HG03066 (cell line): ENCODE measurements around the gene NCK1.

Experiments
- ATAC-seq: cut with Tn5 transposase; IDR thresholded peaks from one replicate; pipeline ENCODE4 v1.9.1; 2021; ENCODE audit warnings: low read depth; ENCODE audit not compliant: unreplicated experiment

Gene NCK1

DNA sequence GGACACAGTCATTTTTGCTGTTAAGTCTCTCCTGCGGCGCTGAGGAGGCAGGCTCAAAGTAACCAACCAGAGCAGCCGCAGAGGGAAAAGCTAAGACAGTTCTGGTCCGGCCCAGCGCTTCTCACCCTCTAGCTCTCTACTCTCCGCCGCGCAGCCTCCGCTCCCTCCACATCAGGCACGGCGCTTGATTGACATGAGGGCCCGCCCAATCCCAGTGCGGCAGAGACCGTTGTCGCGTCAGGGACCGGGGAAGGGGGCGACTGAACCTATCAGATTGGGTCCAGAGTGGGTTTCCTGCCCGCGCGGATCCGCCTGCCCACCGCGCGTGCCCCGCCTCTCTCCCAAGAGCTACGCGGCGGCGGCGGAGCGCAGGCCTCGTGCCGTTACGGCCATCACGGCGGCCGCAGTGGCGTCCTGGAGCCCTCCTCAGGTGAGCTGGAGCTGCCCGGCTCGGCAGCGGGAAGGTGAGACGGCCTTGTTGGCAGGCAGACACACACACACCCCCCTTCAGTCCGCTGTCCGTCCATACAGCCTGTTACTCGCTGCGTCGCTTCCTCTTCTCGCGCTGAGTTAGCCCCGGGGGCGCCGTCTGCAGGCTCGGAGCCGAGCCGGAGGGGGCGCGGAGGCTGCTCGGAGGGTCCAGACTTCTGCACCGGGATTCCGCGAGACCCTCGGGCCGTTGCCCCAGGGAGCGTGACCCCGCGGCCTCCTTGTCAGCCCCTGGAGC lies at the start of gene NCK1:
Gene NCK1 (plus strand): TSS at position 319 of the 727 bp plus-strand sequence. CDS start 65,794 bp downstream, outside the sequence.
- ATAC-seq = peak; percentile 96

DNA sequence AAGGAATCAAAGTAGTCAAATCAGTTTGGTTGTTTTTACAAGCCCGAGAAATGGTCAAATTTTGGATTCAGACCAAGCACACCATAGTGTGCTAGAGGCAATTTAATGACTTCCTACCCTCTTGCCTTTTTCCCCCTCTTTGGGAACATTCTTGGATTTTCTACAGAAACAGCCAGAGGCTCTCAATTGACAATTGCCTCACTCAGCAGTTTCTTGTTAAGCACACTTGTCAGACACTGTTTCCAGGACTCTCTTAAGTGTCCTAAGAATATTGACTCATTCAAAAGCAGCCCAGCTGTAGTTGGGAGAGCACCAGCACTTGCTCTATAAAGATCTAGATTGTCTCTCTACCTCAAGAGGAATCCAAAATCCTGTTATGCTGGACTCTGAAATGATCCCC lies 44.6 kb upstream of the NCK1 start:
- ATAC-seq = no peak

GRCh38 chr3:136818191-136818768 lies 43.7 kb upstream of the NCK1 start:
- ATAC-seq = no peak

DNA sequence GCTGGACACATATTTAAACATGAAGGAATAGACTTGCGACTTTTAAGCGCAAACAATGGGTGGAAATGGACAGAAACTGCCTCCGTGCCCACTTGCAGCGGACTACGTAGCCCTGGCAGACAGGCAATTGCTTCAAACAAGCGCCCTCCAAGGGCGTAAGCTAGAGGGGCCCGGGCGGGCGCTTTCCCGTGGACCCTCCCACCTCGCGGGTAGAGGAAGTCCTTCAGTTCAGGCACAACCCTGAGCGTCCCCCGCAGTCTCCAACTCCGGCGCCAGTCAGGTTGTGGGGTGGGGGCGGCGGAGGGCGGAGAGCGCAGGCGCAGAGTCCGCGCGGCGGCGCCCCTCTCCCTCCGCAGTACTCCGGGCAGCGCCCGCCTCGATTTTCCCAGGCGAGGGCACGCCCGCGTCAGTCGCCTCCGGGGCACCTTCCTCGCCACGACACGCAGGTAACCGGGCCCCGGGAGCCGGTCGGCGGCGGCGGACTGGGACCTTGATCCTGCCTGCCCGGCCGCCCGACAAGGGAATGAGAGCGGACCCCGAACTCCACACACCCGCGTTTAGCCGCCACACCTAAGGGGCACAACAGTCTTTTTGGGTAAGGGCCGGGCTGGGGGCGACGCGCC lies 43.1 kb upstream of the NCK1 start, which contains the start of gene SLC35G2:
Gene SLC35G2 (plus strand): TSS at position 358 of the 623 bp plus-strand sequence. CDS start 35,335 bp downstream, outside the sequence.
- ATAC-seq = no peak

DNA sequence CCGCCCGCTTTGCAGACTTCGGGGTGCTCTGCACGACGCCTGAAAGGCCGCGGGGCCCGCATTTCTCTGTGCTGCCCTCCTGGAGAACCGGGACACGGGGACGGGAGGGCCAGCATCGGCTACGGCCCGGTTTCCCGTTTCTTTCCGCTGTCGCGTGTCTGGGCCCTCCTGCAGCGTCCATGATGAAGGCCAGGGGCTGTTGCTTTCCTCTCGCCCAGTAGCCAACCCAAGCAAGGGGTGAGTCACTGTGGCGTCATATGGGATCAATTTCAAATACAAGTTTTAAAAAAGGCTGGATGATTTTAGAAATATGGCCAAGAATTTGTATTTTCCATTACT lies 42.6 kb upstream of the NCK1 start:
- no peak for ATAC-seq

GRCh38 chr3:136819731-136820679 lies 42.0 kb upstream of the NCK1 start:
- no peak for ATAC-seq

GRCh38 chr3:136831461-136831860 lies 30.5 kb upstream of the NCK1 start:
- no peak for ATAC-seq

DNA sequence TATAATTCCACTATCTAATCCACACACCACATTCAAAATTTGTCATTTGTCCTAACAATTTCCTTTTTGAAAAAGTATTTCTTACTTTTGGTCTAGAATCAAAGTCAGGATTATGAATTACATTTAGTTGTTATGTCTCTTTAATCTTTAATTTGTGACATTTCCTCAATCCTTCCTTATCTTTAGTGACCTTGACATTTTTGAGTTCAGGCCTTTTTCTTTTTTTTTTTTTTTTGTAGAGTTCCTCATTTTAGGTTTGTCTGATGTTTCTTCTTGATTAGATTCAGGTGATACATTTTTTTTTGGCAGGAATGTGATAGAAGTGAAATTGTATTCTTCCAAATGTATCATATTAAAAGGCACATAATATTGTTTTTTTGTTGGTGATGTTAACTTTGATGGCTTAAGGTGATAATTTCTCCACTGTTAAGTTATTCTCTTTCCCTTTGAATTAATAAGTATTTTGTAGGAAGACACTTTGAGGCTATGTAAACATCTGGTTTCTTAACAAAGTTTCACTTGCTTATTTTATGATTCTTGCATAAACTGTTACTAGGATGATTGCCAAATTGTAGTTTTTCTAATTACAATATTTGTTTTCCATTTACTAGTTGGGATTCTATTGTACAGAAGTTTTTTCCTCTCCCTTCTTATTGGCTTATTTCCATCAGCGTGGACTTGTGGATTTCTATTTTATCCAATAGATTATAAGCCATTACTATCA lies 26.8 kb upstream of the NCK1 start:
- no peak for ATAC-seq

- no peak for ATAC-seq
Observed at GRCh38 chr3:136835813-136836510, 26.0 kb upstream of the NCK1 start.

DNA sequence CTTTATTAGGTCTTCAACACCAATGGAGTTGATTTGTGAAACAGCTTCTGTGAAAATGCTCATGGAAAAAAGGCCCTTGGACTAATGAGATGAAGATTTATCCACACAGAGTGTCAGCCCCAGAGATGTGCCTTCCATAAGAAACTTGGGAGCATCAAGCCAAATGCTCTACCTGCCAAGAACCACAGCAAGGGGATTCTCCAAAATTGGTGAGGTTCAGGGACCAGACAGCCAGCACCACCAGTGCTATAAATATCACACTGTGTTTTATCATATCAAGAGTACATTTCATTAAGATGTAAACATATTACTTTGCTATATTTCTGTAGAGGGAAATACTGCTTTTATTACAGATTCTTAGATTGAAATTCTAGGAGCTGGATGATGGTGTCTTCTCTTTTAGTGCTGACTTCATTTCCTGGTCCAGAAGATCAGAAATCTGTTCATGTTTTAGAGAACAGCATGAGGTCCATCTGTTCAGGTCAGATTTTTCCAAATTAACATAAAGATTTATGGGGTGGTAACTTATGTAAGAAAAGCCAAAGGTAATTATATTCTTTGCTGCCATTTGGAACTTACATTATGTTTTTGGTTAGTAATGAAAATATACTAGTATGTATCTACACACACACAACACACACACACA lies 25.4 kb upstream of the NCK1 start:
- no peak for ATAC-seq

- ATAC-seq = no peak
Observed at GRCh38 chr3:136838641-136839555, 23.1 kb upstream of the NCK1 start.

- no peak for ATAC-seq
Observed at GRCh38 chr3:136839556-136839931, 22.5 kb upstream of the NCK1 start.

- ATAC-seq = no peak
Observed at GRCh38 chr3:136840252-136840651, 21.8 kb upstream of the NCK1 start.

- ATAC-seq = no peak
Observed at GRCh38 chr3:136842294-136842693, 19.7 kb upstream of the NCK1 start.

DNA sequence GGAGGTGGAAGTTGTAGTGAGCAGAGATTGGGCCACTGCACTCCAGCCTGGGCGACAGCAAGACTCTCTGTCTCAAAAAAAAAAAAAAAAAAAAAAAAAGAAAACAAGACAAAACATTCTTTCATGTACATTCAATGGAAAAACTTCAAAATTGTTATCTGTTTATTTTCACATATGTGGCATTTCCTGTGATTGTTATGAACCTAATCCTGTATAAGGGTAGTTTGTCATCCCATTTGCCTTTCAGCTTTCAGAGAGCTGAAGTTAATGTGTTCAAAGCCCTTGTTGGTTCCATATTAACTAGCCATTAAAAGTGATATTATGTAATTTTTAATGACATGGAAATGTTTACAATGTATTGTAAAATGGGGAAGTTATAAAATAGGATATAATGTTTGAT lies 17.3 kb upstream of the NCK1 start:
- no peak for ATAC-seq

DNA sequence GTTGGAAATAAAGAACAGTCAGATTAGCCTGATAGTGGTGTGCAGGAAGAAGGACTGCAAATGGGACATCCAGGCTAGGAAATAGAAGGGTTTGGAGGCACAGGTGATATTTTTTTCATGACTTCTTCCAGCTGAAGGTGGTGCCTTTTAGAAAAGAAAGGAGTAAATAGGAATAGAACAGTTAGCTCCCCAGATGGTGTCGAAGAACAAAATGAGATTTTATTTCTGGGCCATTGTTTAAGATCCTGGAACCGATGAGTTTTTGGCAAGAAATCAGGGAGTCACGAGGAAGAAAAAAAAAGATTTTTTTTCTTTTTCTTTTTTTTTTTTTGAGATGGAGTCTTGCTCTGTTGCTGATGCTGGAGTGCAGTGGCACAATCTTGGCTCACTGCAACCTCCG lies 9.8 kb upstream of the NCK1 start:
- no peak for ATAC-seq

DNA sequence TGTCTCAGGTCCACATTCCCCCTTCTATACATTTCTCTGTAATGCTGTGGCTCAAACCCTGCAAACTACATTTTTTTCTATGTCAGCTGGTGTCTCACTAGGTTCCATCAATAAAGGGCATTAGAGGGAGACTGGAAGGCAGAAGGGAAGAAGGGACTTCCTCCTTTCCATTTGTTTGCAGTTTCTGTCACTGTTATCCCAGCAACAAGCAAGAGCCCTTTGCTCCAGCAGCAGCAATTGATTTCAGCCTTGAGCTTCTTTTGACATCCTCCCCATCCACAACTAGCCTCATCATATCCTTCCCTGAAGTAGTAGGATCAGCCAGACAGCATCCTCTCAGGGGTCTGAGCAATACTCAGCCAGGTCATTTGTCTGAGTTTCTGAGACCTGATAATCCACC lies 5.3 kb upstream of the NCK1 start:
- ATAC-seq = no peak

GRCh38 chr3:136858381-136858780 lies 3.6 kb upstream of the NCK1 start:
- no peak for ATAC-seq
